NB4 (cell line): ENCODE measurements around the gene STX16.

Experiments used
- CTCF ChIP-seq: IDR thresholded peaks from one replicate; pipeline ENCODE4 v1.5.1; 2012; ENCODE audit warnings: low read depth, low read length
- POLR2A ChIP-seq: IDR thresholded peaks from 2 replicates; pipeline ENCODE4 v1.6.1; 2011; ENCODE audit warnings: mild to moderate bottlenecking; ENCODE audit not compliant: insufficient read length; ENCODE audit errors: extremely low read depth

- no peak for TF ChIP-seq CTCF
- TF ChIP-seq POLR2A: no peak
Observed at GRCh38 chr20:58661598-58662473, 10.8 kb downstream of the STX16 start.
